Osteoblast (primary cell): ENCODE measurements around the gene EID1. TPM values are rescaled to one million over a fixed set of nuclear protein-coding genes. Genes with fewer than 3 reads are reported as not detected.

ENCODE experiments used
- DNase-seq: peaks from one replicate; pipeline ENCODE4 v3.0.0; 2011; ENCODE audit warnings: low spot score, mixed read lengths; ENCODE audit not compliant: insufficient read length; ENCODE audit errors: missing footprints
- H2AFZ ChIP-seq: 2 replicates; pipeline ENCODE4 v1.6.0; 2011; ENCODE audit warnings: mild to moderate bottlenecking, low read length
- H3K27ac ChIP-seq: 2 replicates; pipeline ENCODE4 v1.5.1; 2011; ENCODE audit warnings: mild to moderate bottlenecking, low read depth, low read length, moderate library complexity
- H3K27me3 ChIP-seq: 2 replicates; pipeline ENCODE4 v1.6.0; 2012; ENCODE audit warnings: mild to moderate bottlenecking, control low read depth, inconsistent platforms, low read length, moderate library complexity; ENCODE audit not compliant: insufficient read depth
- H3K36me3 ChIP-seq: 2 replicates; pipeline ENCODE4 v1.5.1; 2011; ENCODE audit warnings: mild to moderate bottlenecking, low read length, control low read depth, moderate library complexity; ENCODE audit not compliant: insufficient read depth
- H3K4me1 ChIP-seq: 2 replicates; pipeline ENCODE4 v1.5.1; 2011; ENCODE audit warnings: mild to moderate bottlenecking, low read length, control low read depth, moderate library complexity; ENCODE audit not compliant: insufficient read depth
- H3K4me2 ChIP-seq: 2 replicates; pipeline ENCODE4 v1.6.0; 2011; ENCODE audit warnings: mild to moderate bottlenecking, low read length; ENCODE audit not compliant: insufficient read depth
- H3K4me3 ChIP-seq: fragments of 200-600 bp; sonication (generic); 3 replicates; pipeline ENCODE4 v1.5.1; 2012; ENCODE audit warnings: mild to moderate bottlenecking, low read length, inconsistent platforms; ENCODE audit not compliant: insufficient read depth
- H3K79me2 ChIP-seq: 2 replicates; pipeline ENCODE4 v1.6.0; 2012; ENCODE audit warnings: mild to moderate bottlenecking, low read length, control low read depth, inconsistent platforms; ENCODE audit not compliant: insufficient read depth
- H3K9me3 ChIP-seq: 2 replicates; pipeline ENCODE4 v1.5.1; 2011; ENCODE audit warnings: low read depth, low read length, control low read depth
- H4K20me1 ChIP-seq: 2 replicates; pipeline ENCODE4 v1.6.0; 2012; ENCODE audit warnings: mild to moderate bottlenecking, low read length, control low read depth; ENCODE audit not compliant: insufficient read depth
- CTCF ChIP-seq: IDR thresholded peaks from 2 replicates; pipeline ENCODE4 v1.5.1; 2011; ENCODE audit warnings: mild to moderate bottlenecking, low read depth, low read length, moderate library complexity; ENCODE audit errors: extremely low read depth
- total RNA-seq: library from RNA; depleted of rRNA; stranded (reverse); fragments of >200 nt; gene quantifications from 2 replicates; pipeline ENCODE4 v1.2.3, GENCODE V29; 2012

The EID1 gene
- total RNA-seq, 1 donor = 206 TPM

GRCh38 chr15:48898032-48898431 lies 20.1 kb downstream of the EID1 start:
- Histone ChIP-seq H3K4me1 (peaks cover 6% of the 10 kb centered on the region), H3K36me3 (no peaks in the 10 kb centered on the region), H3K27ac (no peak overlapping the region), H3K9me3 (no peaks in the 10 kb centered on the region), H3K4me3 (no peak overlapping the region), H2AFZ (peak overlapping the region; percentile 97), H4K20me1 (no peaks in the 10 kb centered on the region), H3K27me3 (no peaks in the 10 kb centered on the region), H3K4me2 (peak overlapping the region; percentile 88), H3K79me2 (no peaks in the 10 kb centered on the region)
- DNase-seq = no peak
- TF ChIP-seq CTCF = no peak

- Histone ChIP-seq H3K36me3 (no peaks in the 10 kb centered on the region), H3K27ac (no peak overlapping the region), H3K4me1 (peaks cover 6% of the 10 kb centered on the region), H3K4me2 (peak overlapping the region; percentile 88), H3K4me3 (no peak overlapping the region), H4K20me1 (no peaks in the 10 kb centered on the region), H3K79me2 (no peaks in the 10 kb centered on the region), H2AFZ (peak overlapping the region; percentile 97), H3K27me3 (no peaks in the 10 kb centered on the region), H3K9me3 (no peaks in the 10 kb centered on the region)
- TF ChIP-seq CTCF = no peak
- no peak for DNase-seq
Observed at GRCh38 chr15:48898446-48898845, 20.5 kb downstream of the EID1 start.

GRCh38 chr15:48899793-48900192 lies 21.9 kb downstream of the EID1 start:
- Histone ChIP-seq H3K4me1 (peaks cover 6% of the 10 kb centered on the region), H3K36me3 (no peaks in the 10 kb centered on the region), H3K4me2 (no peak overlapping the region), H3K9me3 (no peaks in the 10 kb centered on the region), H3K27me3 (no peaks in the 10 kb centered on the region), H4K20me1 (no peaks in the 10 kb centered on the region), H3K27ac (no peak overlapping the region), H2AFZ (no peak overlapping the region), H3K4me3 (no peak overlapping the region), H3K79me2 (no peaks in the 10 kb centered on the region)
- no peak for DNase-seq
- no peak for TF ChIP-seq CTCF

GRCh38 chr15:48904758-48905157 lies 26.8 kb downstream of the EID1 start:
- H3K36me3 ChIP-seq = no peaks in the 10 kb centered on the region
- no peak overlapping the region for H2AFZ ChIP-seq

More at GRCh38 chr15:48904758-48905157, 26.8 kb downstream of the EID1 start:
- TF ChIP-seq CTCF = no peak
- H3K4me2 ChIP-seq = no peak overlapping the region
- no peak for DNase-seq
- H3K9me3 ChIP-seq = no peaks in the 10 kb centered on the region
- H3K27me3 ChIP-seq = no peaks in the 10 kb centered on the region
- no peaks in the 10 kb centered on the region for H4K20me1 ChIP-seq
- H3K4me3 ChIP-seq = no peak overlapping the region
- H3K79me2 ChIP-seq = no peaks in the 10 kb centered on the region
- H3K4me1 ChIP-seq = no peaks in the 10 kb centered on the region
- H3K27ac ChIP-seq = no peak overlapping the region
